ENCODE results near the gene COL24A1.

The COL24A1 gene

DNA sequence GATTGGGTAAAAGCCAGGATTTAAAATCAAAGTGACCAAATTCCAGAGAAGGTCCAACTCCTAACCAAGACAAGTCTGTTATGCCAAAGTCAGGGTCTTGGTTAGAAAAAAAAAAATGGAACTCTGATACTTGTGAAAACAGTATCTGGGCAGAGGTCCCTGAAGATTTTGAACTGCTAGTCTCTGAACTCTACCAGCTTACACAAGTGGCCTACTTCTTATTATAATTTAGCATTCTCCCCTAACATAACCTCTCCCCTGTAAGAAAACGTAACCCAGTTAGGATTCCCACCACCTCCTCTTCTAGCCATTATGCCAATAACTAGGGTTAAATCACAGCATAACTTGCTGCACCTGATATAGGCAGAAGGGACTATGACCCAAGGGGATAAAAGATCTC is 220.5 kb downstream of the COL24A1 start:
- in situ Hi-C loops (cut with HindIII; ENCODE audit: low sequenced_read_pairs) = no loop called here
- no peak overlapping the region for H3K4me3 ChIP-seq (ENCODE audit: low read depth, low read length)
- DNase-seq (ENCODE audit: low read depth, low spot score) = no peak
- no peak for TF ChIP-seq CTCF (IDR thresholded peaks at IDR 0.05; ENCODE audit: low read depth, low read length)

- no peak for TF ChIP-seq CTCF (IDR thresholded peaks at IDR 0.05; ENCODE audit: low read depth, low read length)
- no peak overlapping the region for H3K4me3 ChIP-seq (ENCODE audit: low read depth, low read length)
- DNase-seq (ENCODE audit: low read depth, low spot score) = no peak
- in situ Hi-C loops (cut with HindIII; ENCODE audit: low sequenced_read_pairs) = no loop called here
These were observed 221.3 kb downstream of the COL24A1 start for GRCh38 chr1:85935234-85935633.

DNA sequence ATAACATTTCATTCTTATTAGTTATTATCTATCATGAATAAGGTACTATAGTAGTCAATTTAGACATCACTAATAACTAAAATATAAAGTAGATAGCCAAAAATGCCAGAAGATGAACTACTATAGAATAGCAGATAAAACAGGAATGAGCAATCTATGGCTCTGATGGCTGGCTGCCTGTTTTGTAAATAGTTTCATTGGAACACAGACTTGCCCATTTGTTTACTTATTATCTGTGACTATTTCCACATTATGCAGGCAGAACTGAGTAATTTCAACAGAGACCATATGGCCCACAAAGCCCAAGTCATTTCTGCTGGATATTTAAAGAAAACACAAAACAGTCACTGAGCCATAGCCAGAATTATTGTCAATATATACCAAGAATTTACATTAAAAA is 222.1 kb downstream of the COL24A1 start:
- TF ChIP-seq CTCF (IDR thresholded peaks at IDR 0.05; ENCODE audit: low read depth, low read length) = no peak
- in situ Hi-C loops (cut with HindIII; ENCODE audit: low sequenced_read_pairs) = no loop called here
- H3K4me3 ChIP-seq (ENCODE audit: low read depth, low read length) = no peak overlapping the region
- no peak for DNase-seq (ENCODE audit: low read depth, low spot score)

DNA sequence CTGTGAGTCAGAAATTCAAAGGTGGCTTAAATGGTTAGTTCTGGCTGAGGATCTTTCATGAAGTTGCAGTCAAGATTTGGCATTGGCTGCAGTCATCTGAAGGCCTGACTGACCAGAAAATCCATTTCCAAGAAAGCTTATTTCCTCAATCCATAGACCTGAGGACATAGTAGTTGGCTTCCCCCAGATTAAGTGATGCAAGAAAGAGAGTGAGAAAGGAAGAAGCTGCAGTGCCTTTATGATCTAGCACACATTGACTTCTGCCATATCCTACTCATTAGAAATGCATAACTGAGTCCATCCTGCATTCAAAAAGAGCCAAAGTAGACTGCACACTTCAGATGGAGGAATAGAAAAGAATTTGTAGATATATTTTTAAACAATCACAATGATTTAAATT is 222.6 kb downstream of the COL24A1 start:
- no peak for TF ChIP-seq CTCF (IDR thresholded peaks at IDR 0.05; ENCODE audit: low read depth, low read length)
- in situ Hi-C loops (cut with HindIII; ENCODE audit: low sequenced_read_pairs) = no loop called here
- no peak overlapping the region for H3K4me3 ChIP-seq (ENCODE audit: low read depth, low read length)
- no peak for DNase-seq (ENCODE audit: low read depth, low spot score)

DNA sequence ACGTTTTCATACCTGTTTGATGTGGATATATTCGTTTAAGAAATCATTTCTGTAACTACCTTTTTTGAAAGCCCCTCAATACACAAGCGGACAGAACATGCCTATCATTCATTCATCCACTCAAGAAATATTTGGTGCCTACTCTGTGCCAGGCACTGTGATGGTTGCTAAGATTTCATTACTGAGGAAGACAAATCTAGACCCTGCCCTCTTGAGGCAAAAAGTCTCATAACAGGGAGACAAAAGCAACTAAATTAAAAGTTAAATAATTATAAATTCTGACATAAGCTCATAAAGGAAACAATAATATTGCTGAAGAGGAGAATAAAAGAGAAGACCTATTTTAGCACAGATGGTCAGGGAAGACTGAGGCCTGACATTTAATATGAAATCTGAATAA is 244.8 kb downstream of the COL24A1 start:
- peak; percentile 41 for TF ChIP-seq CTCF (IDR thresholded peaks at IDR 0.05; ENCODE audit: low read depth, low read length)
- in situ Hi-C loops (cut with HindIII; ENCODE audit: low sequenced_read_pairs) = no loop called here
- DNase-seq (ENCODE audit: low read depth, low spot score) = peak; percentile 18
- no peak overlapping the region for H3K4me3 ChIP-seq (ENCODE audit: low read depth, low read length)

DNA sequence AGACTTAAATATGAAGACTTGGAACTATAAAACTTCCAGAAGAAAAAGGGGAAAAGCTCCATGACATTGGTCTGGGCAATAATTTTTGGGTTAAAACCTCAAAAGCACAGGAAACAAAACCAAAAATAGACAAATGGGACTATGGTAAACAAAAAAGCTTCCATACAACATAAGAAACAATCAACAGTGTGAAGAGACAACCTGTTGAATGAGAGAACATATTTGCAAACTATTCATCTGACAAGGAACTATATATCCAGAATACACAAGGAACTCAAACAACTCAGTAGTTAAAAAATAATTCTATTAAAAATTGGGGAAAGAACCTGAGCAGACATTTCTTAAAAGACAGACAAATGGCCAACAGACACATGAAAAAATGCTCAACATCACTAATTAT is 255.7 kb downstream of the COL24A1 start:
- in situ Hi-C loops (cut with HindIII; ENCODE audit: low sequenced_read_pairs) = no loop called here
- TF ChIP-seq CTCF (IDR thresholded peaks at IDR 0.05; ENCODE audit: low read depth, low read length) = no peak

GRCh38 chr1:85898861-85899260 is 257.7 kb downstream of the COL24A1 start:
- H3K4me3 ChIP-seq (ENCODE audit: low read depth, low read length) = no peak overlapping the region
- no peak for TF ChIP-seq CTCF (IDR thresholded peaks at IDR 0.05; ENCODE audit: low read depth, low read length)
- peak; percentile 30 for DNase-seq (ENCODE audit: low read depth, low spot score)
- in situ Hi-C loops (cut with HindIII; ENCODE audit: low sequenced_read_pairs) = no loop called here

More for the DNA sequence above, 255.7 kb downstream of the COL24A1 start:
- DNase-seq (ENCODE audit: low read depth, low spot score) = no peak
- H3K4me3 ChIP-seq (ENCODE audit: low read depth, low read length) = no peak overlapping the region

Data from astrocyte of the spinal cord (primary cell).